HepG2 (cell line): Measurements from ENCODE around the gene NOTUM. TPM values are rescaled to one million over a fixed set of nuclear protein-coding genes. Genes with fewer than 3 reads are reported as not detected.
A peak's percentile ranks its signal among the peaks of the same experiment; 100 is the strongest.

Experiments used
- BRD4 ChIP-seq: sonication (generic); formaldehyde crosslinking; IDR thresholded peaks from 2 replicates; pipeline ENCODE4 v1.4.0; 2020; ENCODE audit warnings: missing genetic modification reagents
- FOXA1 ChIP-seq, 2 experiments: fragments of 450-650 bp in 1 of 2; sonication (generic) in 1 of 2; formaldehyde crosslinking in 1 of 2; IDR thresholded peaks; 2 replicates each; pipeline versions ENCODE4 v1.4.0 to v1.6.1; 2016 to 2020; ENCODE audit warnings: missing genetic modification reagents in 1 of 2
- KLF16 ChIP-seq, 2 experiments: sonication (generic) in 1 of 2; formaldehyde crosslinking in 1 of 2; IDR thresholded peaks; 2 replicates each; pipeline versions ENCODE4 v1.6.1 to v1.8.0; 2016 to 2023; ENCODE audit warnings: missing genetic modification reagents in 2 of 2, missing compliant biosample characterization in 1 of 2
- NFKBIZ ChIP-seq: IDR thresholded peaks from 2 replicates; pipeline ENCODE4 v1.6.1; 2018; ENCODE audit warnings: missing genetic modification reagents, missing compliant biosample characterization
- PPARG ChIP-seq: conservative IDR thresholded peaks from 2 replicates; pipeline ENCODE4 v1.6.1; 2016; ENCODE audit warnings: missing biosample characterization, missing genetic modification reagents
- SRSF9 ChIP-seq: fragments of 200-400 bp; formaldehyde crosslinking; IDR thresholded peaks from 2 replicates; pipeline ENCODE4 v1.6.1; 2018; ENCODE audit warnings: borderline replicate concordance, mild to moderate bottlenecking, low read depth, low read length; ENCODE audit not compliant: insufficient read depth, poor library complexity, severe bottlenecking
- TOPORS ChIP-seq: sonication (generic); formaldehyde crosslinking; IDR thresholded peaks from 2 replicates; pipeline ENCODE4 v1.8.0; 2023; ENCODE audit warnings: mild to moderate bottlenecking, missing genetic modification reagents
- ZHX2 ChIP-seq, 2 experiments: sonication (generic) in 1 of 2; formaldehyde crosslinking in 1 of 2; IDR thresholded peaks; 2 replicates each; pipeline versions ENCODE4 v1.6.1 to v1.9.0; 2014 to 2022; ENCODE audit warnings: antibody characterized with exemption in 1 of 2, borderline replicate concordance in 1 of 2, inconsistent platforms in 1 of 2, low read depth in 1 of 2, missing genetic modification reagents in 1 of 2
- ZNF570 ChIP-seq: sonication (generic); formaldehyde crosslinking; IDR thresholded peaks from 2 replicates; pipeline ENCODE4 v1.4.0; 2020; ENCODE audit warnings: mild to moderate bottlenecking, missing genetic modification reagents, borderline replicate concordance
- polyA plus RNA-seq, 8 experiments: library from polyadenylated mRNA; depleted of rRNA in 3 of 8; stranded (reverse) in 7 of 8; unstranded in 1 of 8; fragments of >200 nt; fragmentation: Illumina TruSeq in 4 of 8; extraction: Trizol in 4 of 8; gene quantifications; 2 replicates each; pipeline versions ENCODE4 v1.2.1 to v1.2.3, GENCODE V29; 2011 to 2016; ENCODE audit warnings: low read depth in 4 of 8, missing spikeins in 1 of 8, mixed read lengths in 1 of 8; ENCODE audit not compliant: insufficient read depth in 1 of 8
- total RNA-seq, 5 experiments: library from RNA; depleted of rRNA; stranded (reverse); fragments of >200 nt; fragmentation: Illumina TruSeq; extraction: Trizol; gene quantifications; 2 replicates each; pipeline ENCODE4 v1.2.3, GENCODE V29; 2016; ENCODE audit warnings: low read depth in 1 of 5
- TF ChIP-seq, protein P1 (sequence below): conservative IDR thresholded peaks from 2 replicates; pipeline ENCODE4 v1.6.1; 2018; ENCODE audit warnings: missing genetic modification reagents
- TF ChIP-seq, protein P2 (sequence below): sonication (generic); formaldehyde crosslinking; IDR thresholded peaks from one replicate; pipeline ENCODE4 v1.5.1; 2020; ENCODE audit warnings: mild to moderate bottlenecking, missing genetic modification reagents; ENCODE audit errors: not compliant biosample characterization

Gene NOTUM
- total and polyA plus RNA-seq, 2 of the 13 experiments (the other 11 are each of a cell fraction or from before 2014, with no cell fraction given): 150 to 160 TPM

DNA sequence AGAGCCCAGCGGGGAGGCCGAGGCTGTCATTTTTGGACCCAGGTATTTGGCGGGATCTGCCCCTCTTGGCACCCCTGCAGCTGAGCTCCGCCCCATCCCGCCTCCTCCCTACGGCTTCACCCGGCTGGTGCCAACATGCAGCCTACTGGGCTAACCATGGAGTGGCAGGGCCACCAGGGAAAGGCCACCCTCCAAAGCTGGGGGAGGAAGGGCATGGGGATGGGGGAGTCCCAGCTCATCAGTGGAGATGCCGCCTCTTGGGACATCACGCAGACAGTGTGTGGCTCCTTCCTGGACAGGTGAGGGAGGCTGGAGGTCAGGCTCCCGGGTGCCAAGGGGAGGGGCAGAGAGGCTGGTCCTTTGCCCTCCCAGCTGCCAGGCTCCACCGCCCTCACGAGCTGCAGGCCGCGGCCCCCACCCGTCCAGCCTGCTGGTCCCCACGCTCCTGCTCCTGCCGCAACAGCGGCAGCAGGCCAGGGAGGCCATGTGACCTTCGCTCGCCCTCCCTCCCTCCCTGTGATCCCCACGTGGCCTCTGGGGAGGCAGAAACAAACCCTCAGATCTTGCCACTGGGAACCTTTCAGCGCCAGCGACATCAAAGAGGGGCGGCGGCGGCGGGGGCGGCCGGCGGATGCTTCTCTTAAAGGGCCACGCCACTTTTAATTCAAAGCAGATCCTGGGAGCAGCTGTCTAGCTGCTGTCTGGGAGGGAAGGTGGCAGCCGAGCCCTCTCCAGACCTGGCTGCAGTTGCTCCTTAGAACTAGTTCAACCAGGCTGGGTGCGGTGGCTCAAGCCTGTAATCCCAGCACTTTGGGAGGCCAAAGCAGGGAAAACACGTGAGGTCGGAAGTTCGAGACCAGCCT is 6.8 kb upstream of the NOTUM start (continued):
- TF ChIP-seq ZHX2 (IDR thresholded peaks at IDR 0.05; ENCODE audit: low read depth): peak; percentile 52; the same call in 1 of the 2 replicates
- TF ChIP-seq ZHX2 (CRISPR knock-in tag; IDR thresholded peaks at IDR 0.05; ENCODE audit: borderline replicate concordance): no peak; the same call in 1 of the 2 replicates
- 0 out of 2 replicates have a peak, but pooled peaks have one; percentile 69 for TF ChIP-seq ZNF570 (CRISPR knock-in tag)
- TF ChIP-seq SRSF9: no peak
- peak; percentile 85 for TF ChIP-seq PPARG (CRISPR knock-in tag)
- TF ChIP-seq, protein P1, sequence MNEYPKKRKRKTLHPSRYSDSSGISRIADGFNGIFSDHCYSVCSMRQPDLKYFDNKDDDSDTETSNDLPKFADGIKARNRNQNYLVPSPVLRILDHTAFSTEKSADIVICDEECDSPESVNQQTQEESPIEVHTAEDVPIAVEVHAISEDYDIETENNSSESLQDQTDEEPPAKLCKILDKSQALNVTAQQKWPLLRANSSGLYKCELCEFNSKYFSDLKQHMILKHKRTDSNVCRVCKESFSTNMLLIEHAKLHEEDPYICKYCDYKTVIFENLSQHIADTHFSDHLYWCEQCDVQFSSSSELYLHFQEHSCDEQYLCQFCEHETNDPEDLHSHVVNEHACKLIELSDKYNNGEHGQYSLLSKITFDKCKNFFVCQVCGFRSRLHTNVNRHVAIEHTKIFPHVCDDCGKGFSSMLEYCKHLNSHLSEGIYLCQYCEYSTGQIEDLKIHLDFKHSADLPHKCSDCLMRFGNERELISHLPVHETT (CRISPR knock-in tag): peak; percentile 80; the same call in 1 of the 2 replicates
- TF ChIP-seq, protein P2, sequence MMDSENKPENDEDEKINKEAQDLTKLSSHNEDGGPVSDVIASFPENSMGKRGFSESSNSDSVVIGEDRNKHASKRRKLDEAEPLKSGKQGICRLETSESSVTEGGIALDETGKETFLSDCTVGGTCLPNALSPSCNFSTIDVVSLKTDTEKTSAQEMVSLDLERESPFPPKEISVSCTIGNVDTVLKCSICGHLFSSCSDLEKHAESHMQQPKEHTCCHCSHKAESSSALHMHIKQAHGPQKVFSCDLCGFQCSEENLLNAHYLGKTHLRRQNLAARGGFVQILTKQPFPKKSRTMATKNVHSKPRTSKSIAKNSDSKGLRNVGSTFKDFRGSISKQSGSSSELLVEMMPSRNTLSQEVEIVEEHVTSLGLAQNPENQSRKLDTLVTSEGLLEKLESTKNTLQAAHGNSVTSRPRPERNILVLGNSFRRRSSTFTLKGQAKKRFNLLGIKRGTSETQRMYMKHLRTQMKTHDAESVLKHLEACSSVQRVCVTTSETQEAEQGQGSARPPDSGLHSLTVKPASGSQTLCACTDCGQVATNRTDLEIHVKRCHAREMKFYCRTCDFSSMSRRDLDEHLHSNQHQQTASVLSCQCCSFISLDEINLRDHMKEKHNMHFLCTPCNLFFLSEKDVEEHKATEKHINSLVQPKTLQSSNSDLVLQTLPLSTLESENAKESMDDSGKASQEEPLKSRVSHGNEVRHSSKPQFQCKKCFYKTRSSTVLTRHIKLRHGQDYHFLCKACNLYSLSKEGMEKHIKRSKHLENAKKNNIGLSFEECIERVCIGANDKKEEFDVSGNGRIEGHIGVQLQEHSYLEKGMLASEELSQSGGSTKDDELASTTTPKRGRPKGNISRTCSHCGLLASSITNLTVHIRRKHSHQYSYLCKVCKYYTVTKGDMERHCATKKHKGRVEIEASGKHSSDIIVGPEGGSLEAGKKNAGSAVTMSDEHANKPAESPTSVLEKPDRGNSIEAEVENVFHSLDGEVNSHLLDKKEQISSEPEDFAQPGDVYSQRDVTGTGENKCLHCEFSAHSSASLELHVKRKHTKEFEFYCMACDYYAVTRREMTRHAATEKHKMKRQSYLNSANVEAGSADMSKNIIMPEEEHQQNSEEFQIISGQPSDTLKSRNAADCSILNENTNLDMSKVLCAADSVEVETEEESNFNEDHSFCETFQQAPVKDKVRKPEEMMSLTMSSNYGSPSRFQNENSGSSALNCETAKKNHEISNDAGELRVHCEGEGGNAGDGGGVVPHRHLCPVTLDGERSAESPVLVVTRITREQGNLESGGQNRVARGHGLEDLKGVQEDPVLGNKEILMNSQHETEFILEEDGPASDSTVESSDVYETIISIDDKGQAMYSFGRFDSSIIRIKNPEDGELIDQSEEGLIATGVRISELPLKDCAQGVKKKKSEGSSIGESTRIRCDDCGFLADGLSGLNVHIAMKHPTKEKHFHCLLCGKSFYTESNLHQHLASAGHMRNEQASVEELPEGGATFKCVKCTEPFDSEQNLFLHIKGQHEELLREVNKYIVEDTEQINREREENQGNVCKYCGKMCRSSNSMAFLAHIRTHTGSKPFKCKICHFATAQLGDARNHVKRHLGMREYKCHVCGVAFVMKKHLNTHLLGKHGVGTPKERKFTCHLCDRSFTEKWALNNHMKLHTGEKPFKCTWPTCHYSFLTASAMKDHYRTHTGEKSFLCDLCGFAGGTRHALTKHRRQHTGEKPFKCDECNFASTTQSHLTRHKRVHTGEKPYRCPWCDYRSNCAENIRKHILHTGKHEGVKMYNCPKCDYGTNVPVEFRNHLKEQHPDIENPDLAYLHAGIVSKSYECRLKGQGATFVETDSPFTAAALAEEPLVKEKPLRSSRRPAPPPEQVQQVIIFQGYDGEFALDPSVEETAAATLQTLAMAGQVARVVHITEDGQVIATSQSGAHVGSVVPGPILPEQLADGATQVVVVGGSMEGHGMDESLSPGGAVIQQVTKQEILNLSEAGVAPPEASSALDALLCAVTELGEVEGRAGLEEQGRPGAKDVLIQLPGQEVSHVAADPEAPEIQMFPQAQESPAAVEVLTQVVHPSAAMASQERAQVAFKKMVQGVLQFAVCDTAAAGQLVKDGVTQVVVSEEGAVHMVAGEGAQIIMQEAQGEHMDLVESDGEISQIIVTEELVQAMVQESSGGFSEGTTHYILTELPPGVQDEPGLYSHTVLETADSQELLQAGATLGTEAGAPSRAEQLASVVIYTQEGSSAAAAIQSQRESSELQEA (CRISPR knock-in tag): peak; percentile 85
- peak; percentile 90; the same call in 1 of the 2 replicates for TF ChIP-seq BRD4 (CRISPR knock-in tag)
- TF ChIP-seq KLF16 (CRISPR knock-in tag; IDR thresholded peaks at IDR 0.05): peak in 1 of 2 experiments; percentile 96; a peak in 2 of 4 replicates
- peak; percentile 73; the same call in 1 of the 2 replicates for TF ChIP-seq TOPORS
- no peak for TF ChIP-seq FOXA1 (IDR thresholded peaks at IDR 0.05)
- no peak for TF ChIP-seq FOXA1 (CRISPR knock-in tag; IDR thresholded peaks at IDR 0.05)
- peak; percentile 90 for TF ChIP-seq NFKBIZ (CRISPR knock-in tag)
